Panc1 (cell line): ENCODE data around the gene PDCD4. TPM values are rescaled to one million over a fixed set of nuclear protein-coding genes. Genes with fewer than 3 reads are reported as not detected.

Source experiments
- ATAC-seq: fragments of 200-7000 bp; cut with Tn5 transposase; 2 replicates; pipeline ENCODE4 v1.9.1; 2020; ENCODE audit warnings: mild to moderate bottlenecking, moderate library complexity
- BruUV-seq: library from RNA; stranded (reverse); fragments of 400-500 nt; replicated peaks from 2 replicates; lab custom pipeline; 2021; lab: Mats Ljungman, UMichigan
- CTCF ChIA-PET: fragments of 300-600 bp; sonication (Branson Sonifier 250); formaldehyde crosslinking; loops from one replicate; lab custom pipeline; 2022; ENCODE audit warnings: antibody characterized with exemption; lab: Charles Lee
- POLR2A ChIA-PET: fragments of 300-600 bp; sonication (Branson Sonifier 250); formaldehyde crosslinking; loops from one replicate; lab custom pipeline; 2022; ENCODE audit warnings: antibody characterized with exemption; lab: Charles Lee
- DNase-seq: peaks from one replicate; pipeline ENCODE4 v3.0.0-alpha.2; 2010; ENCODE audit warnings: low read depth, low spot score
- H3K27ac ChIP-seq: 2 replicates; pipeline ENCODE4 v1.5.1; 2011; ENCODE audit warnings: mild to moderate bottlenecking, low read length, inconsistent platforms
- H3K27me3 ChIP-seq: fragments of 200-500 bp; sonication (Bioruptor generic); 2 replicates; pipeline ENCODE4 v1.6.0; 2014; ENCODE audit warnings: low read length, inconsistent platforms; ENCODE audit not compliant: control insufficient read depth, insufficient read depth
- H3K36me3 ChIP-seq: fragments of 200-500 bp; sonication (Bioruptor generic); 2 replicates; pipeline ENCODE4 v1.5.1; 2014; ENCODE audit warnings: inconsistent platforms, mild to moderate bottlenecking, low read length, moderate library complexity; ENCODE audit not compliant: control insufficient read depth, insufficient read depth
- H3K4me1 ChIP-seq: 2 replicates; pipeline ENCODE4 v1.5.1; 2011; ENCODE audit warnings: inconsistent platforms, mild to moderate bottlenecking, low read length, moderate library complexity; ENCODE audit not compliant: control insufficient read depth, insufficient read depth
- H3K4me3 ChIP-seq, 2 experiments: 2 replicates each; pipeline ENCODE4 v1.5.1; 2011 to 2012; ENCODE audit warnings: low read depth in 2 of 2, low read length in 2 of 2, mild to moderate bottlenecking in 2 of 2, inconsistent platforms in 1 of 2, moderate library complexity in 1 of 2
- H3K9me3 ChIP-seq: fragments of 200-500 bp; sonication (Bioruptor generic); 2 replicates; pipeline ENCODE4 v1.5.1; 2014; ENCODE audit warnings: low read depth, mild to moderate bottlenecking, inconsistent platforms, low read length, moderate library complexity; ENCODE audit not compliant: control insufficient read depth, insufficient read depth
- CTCF ChIP-seq: fragments of 450-650 bp; IDR thresholded peaks from 2 replicates; pipeline ENCODE4 v1.5.1; 2017; ENCODE audit warnings: mild to moderate bottlenecking
- POLR2AphosphoS5 ChIP-seq: IDR thresholded peaks from 2 replicates; pipeline ENCODE4 v1.6.1; 2012; ENCODE audit warnings: mild to moderate bottlenecking, low read depth, low read length, moderate library complexity
- REST ChIP-seq, 2 experiments: IDR thresholded peaks; 2 replicates each; pipeline ENCODE4 v1.6.1; 2011 to 2012; ENCODE audit warnings: low read depth in 2 of 2, control low read depth in 1 of 2, low read length in 1 of 2, mild to moderate bottlenecking in 1 of 2, moderate library complexity in 1 of 2; ENCODE audit not compliant: insufficient read depth in 1 of 2
- SIN3A ChIP-seq: IDR thresholded peaks from 2 replicates; pipeline ENCODE4 v1.6.1; 2012; ENCODE audit warnings: low read depth, mild to moderate bottlenecking, low read length, moderate library complexity, borderline replicate concordance; ENCODE audit not compliant: insufficient read depth
- TCF7L2 ChIP-seq: IDR thresholded peaks from 2 replicates; pipeline ENCODE4 v1.6.1; 2011; ENCODE audit warnings: mild to moderate bottlenecking, low read depth, low read length, inconsistent platforms
- in situ Hi-C: cut with HindIII; loops from 2 replicates; pipeline ENCODE4 v1.10.0; 2016; ENCODE audit warnings: low sequenced_read_pairs, low pct_unique_long_range_greater_than_20kb
- intact Hi-C: fragments of 100-400 bp; cut with micrococcal nuclease; formaldehyde crosslinking; loops from one replicate; pipeline ENCODE4 v1.10.0; 2022; ENCODE audit not compliant: unreplicated experiment
- total RNA-seq: library from RNA; stranded (reverse); gene quantifications from one replicate; pipeline ENCODE4 v1.2.1, GENCODE V29; 2021; ENCODE audit not compliant: unreplicated experiment

The PDCD4 gene
- total RNA-seq, 1 experiment from 2014 or later: 33.6 TPM

- no peak for DNase-seq
- in situ Hi-C loops (no loop called here), intact Hi-C loops (no loop called here)
- Histone ChIP-seq H3K4me3 (no peak overlapping the region), H3K27ac (no peak overlapping the region), H3K4me1 (peaks cover 11% of the 10 kb centered on the region; the same call in 1 of the 2 replicates), H3K36me3 (no peaks in the 10 kb centered on the region), H3K9me3 (no peaks in the 10 kb centered on the region), H3K27me3 (no peaks in the 10 kb centered on the region)
- BruUV-seq: no TSS peak
- ChIA-PET CTCF (no interaction called here), POLR2A (interaction anchor here (2.0 kb wide), 1 partner anchor 18 kb away, joined by 7 read pairs; the partner anchor contains the start of genes BBIP1 and SHOC2)
- no peak for TF ChIP-seq POLR2AphosphoS5
- no peak for TF ChIP-seq CTCF
- TF ChIP-seq REST (IDR thresholded peaks at IDR 0.05; ENCODE audit: insufficient read depth in 1 of 2, low read depth in 2 of 2, low read length in 1 of 2): no peak
- ATAC-seq: no peak
These were observed 65.0 kb downstream of the PDCD4 start for GRCh38 chr10:110936757-110937156.

GRCh38 chr10:110939419-110939818 is 67.7 kb downstream of the PDCD4 start:
- intact Hi-C loops (no loop called here), in situ Hi-C loops (no loop called here)
- TF ChIP-seq TCF7L2: no peak
- TF ChIP-seq REST (IDR thresholded peaks at IDR 0.05; ENCODE audit: insufficient read depth in 1 of 2, low read depth in 2 of 2, low read length in 1 of 2): no peak
- TF ChIP-seq SIN3A: no peak
- TF ChIP-seq CTCF: no peak
- no peak for TF ChIP-seq POLR2AphosphoS5
- no peak for DNase-seq
- H3K4me1 ChIP-seq: no peaks in the 10 kb centered on the region
- BruUV-seq: no TSS peak
- no peaks in the 10 kb centered on the region for H3K27me3 ChIP-seq
- CTCF ChIA-PET: no interaction called here
- no peaks in the 10 kb centered on the region for H3K36me3 ChIP-seq
- no peak overlapping the region for H3K4me3 ChIP-seq
- POLR2A ChIA-PET: no interaction called here
- ATAC-seq: no peak
- H3K9me3 ChIP-seq: no peaks in the 10 kb centered on the region
- no peak overlapping the region for H3K27ac ChIP-seq
